ACHN (cell line): ENCODE measurements around the gene AP1AR.
"Not testable (repeated sequence)": the region's sequence is repeated elsewhere in the genome, so short reads cannot be mapped to it uniquely, and the experiment has no call there.

Experiments used
- DNase-seq: peaks from one replicate; pipeline ENCODE4 v3.0.0-alpha.2; 2015
- in situ Hi-C: cut with HindIII; loops from 2 replicates; pipeline ENCODE4 v1.10.0; 2017; ENCODE audit warnings: low sequenced_read_pairs, low pct_ligation_motif_present, low pct_unique_long_range_greater_than_20kb

Gene AP1AR

DNA sequence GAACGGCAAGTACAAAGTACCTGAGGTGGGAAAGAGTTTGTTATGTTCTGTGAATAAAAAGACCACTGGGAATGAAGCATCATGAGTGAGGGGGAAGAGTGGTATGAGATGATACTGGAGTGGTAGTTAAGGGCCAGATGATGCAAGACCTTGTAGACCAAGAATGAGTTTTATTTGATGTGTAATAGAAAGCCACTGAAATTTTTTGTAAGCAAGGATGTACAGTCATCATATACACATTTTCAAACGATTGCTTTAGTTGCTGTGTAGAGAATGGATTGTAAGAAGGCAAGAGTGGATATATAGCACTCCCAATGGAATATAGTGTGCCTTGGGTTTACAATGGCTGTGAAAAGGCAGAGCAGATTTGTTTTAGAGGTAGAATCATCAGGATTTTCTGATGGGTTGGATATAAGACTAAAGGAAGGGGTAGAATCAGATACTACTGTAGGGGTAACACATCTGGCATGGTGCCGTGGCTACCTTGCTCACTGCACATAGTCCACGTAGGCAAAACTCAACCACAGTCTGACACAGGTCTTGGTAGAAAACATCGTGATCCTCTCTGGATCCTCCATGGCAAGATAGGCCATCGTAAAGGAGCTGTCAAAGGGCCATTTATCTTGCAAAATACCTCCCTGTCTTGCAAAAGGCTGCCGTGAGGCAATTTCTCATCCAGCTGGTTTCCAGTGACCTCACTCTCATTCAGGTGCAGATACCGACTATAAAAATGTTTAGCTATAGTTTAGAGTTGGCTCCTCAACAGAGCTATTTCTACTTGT lies 39.2 kb downstream of the AP1AR start:
- DNase-seq: no peak
- in situ Hi-C loops: no loop called here

DNA sequence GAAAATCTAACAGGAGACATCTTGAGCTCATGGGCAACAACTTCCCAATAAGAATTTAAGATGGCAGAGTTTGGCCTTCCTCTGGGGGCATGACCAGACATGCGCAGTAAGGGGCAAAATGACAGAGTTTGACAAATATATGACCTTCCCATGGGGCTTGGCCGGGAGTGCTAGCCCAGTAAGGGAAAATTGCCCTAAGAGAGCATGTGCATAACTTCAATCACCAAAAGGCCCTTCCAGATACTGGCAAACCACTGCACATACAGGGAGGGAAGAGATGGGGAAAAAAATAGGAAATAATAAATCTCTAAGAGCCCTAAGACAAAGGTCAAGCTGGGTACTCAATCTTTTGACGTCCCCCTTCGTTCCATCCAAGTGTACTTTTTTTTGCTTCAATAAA lies 40.7 kb downstream of the AP1AR start:
- in situ Hi-C loops: no loop called here
- no peak for DNase-seq

DNA sequence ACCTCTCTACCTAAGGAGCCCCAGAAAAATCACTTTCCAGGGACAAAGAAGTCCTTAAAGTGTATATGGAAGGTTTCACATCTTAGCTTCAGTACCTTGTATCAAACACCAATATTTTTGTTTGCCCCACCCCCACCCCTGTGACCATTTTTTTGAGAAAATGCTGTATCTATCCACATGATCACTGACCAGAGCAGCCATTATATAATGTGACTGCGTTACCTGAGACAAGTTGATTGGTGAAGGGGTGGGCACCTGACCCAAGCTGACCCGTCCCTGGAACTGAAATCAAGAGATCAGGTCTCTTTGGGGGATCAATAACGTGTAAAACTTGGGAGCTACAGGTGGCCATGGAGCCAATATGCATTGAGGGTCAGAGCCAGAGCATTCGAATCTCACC lies 43.4 kb downstream of the AP1AR start:
- in situ Hi-C loops: no loop called here
- DNase-seq: no peak

DNA sequence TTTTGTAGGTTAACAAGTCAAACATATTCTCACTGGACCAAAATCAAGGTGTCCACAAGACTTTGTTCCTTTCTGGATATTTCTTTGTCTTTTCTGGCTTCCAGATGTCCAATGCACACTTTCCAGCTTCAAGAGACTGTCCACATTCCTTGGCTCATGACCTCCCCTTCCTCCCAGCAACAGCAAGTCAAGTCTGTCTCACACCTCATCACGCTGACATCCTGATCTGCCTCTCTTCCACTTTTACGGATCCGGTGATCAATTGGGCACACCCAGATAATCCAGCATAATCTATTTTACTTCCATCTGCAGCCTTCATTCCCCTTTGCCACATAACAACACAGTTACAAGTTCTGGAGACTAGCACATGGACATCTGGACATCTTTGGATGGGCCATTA lies 44.5 kb downstream of the AP1AR start:
- in situ Hi-C loops: no loop called here

DNA sequence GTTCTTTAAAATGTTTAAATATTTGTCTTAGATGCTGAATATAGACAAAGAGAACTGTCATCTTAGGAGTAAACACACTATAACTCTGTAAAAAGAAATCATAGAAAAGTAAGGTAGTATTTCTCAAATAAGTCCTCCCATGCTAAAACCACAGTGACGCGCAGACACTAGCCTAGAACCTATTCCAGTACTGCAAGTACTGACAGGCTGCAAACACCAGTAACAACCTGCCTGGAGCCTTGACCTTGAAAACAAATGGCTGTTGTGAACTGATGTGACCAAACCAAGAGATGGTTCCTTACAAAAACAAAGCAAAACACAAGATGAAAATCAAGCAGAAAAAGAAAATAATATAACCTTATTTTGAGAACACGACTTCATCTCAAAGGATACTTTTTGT lies 45.6 kb downstream of the AP1AR start:
- no peak for DNase-seq
- in situ Hi-C loops: no loop called here

More for the DNA sequence above, 44.5 kb downstream of the AP1AR start:
- no peak for DNase-seq

DNA sequence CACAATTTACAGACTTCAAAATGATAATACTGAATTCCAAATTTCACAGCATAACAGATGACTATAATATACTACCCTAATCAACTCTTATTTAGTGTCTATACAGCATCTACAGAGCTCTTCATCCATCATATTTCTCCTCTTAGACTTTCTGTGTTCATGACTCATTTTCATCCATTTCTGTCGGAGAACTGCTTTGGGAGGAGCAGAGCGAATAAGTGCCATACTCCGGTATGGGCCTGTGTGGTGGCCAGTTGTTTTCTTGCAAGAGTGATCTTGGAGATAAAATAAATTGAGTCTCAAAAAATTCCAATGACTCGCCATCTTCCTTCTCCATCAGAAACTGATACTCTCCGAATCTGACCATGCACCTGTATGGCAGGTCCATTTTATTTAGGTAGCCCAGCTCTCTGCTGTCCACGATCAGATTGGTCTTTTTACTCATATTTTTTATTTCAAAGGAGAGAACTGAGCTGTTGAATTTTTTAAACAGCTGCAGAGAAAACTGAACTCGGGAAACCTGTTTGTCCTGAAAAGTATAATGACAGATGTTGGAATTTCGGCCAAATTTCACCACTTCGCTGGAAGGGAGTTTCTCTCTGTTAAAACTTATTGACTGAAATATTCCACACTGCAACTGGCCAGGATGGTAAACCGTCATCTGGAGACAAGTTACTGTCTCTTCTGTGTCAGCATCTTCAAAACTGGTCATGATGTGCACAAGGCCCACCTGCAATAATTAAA lies 46.3 kb downstream of the AP1AR start:
- in situ Hi-C loops: no loop called here
- DNase-seq: no peak

DNA sequence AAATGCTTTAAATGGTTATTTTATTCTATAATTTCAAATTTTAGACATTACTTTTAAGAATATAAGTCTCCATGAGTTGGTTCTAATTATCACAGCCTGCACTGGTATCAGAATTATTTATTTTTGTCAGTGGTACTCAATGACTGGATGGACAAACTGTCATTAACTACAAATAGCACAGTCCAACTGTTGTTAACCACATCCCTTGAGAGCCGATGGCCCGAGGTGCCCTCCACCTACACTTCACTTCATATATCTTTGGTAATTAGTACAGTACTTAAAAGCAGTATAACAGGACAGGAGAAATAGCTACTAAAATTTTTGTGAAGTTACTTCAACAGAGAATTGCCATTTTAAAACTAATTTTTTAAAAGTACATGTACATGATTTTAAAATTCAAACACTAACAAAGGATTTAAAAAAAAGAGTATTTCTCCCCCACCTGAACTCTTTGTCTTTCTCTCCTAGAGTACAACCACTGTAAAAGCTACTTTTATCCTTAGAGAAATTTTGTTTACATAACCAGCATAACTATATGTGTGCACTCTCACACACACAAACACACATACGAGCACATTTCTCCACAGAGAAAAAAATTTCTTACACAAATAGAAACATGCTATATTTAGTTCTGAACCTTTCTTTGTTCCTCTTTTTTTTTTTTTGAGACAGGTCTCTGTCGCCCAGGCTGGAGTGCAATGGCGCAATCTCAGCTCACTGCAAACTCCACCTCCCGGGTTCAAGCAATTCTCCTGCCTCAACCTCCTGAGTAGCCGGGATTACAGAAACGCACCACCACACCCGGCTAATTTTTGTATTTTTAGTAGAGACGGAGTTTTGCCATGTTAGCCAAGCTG lies 47.7 kb downstream of the AP1AR start:
- in situ Hi-C loops: no loop called here
- no peak for DNase-seq

DNA sequence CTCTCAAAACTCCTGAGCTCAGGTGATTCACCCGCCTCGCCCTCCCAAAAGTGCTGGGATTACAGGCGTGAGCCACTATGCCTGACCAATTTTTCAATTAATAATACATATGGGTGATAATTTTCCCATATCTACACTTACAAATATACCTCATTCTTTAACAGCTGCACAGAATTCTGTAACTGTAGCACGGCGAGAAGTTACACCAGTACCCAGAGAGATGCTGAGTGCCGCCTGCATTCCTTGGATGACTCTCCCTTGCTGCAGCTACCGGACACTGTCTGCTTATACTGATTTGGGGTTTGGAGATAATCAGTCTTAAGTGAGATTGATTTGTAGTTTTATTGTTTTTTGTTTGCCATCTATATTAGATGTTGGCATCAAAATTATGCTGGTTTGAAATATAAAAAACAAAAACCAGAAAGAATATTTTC lies 48.3 kb downstream of the AP1AR start:
- DNase-seq: no peak
- in situ Hi-C loops: no loop called here

DNA sequence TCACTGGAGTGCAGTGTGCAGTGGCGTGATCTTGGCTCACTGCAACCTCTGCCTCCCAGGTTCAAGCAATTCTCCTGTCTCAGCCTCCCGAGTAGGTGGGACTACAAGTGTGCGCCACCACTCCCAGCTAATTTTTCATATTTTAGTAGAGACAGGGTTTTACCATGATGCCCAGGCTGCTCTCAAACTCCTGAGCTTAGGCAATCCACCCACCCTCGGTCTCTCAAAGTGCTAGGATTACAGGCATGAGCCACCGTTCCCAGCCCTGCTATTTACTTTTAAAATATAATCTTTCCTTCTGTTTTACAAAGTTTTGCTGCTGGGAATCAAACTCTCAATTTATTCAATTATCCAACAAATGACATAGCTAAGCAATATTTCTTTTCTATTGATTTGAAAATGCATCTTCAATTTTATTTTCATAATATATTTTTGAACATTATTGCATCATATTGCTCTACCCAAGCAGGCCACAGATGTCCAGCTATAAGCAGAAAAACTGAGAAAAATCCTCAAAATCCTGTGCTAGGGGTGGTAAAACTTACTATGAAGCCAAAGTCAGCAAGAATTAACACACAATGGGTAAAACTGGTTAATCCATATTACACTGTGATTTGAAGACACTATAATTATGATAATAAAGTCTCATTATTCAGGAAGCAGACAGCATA lies 48.9 kb downstream of the AP1AR start:
- DNase-seq: no peak
- in situ Hi-C loops: no loop called here

DNA sequence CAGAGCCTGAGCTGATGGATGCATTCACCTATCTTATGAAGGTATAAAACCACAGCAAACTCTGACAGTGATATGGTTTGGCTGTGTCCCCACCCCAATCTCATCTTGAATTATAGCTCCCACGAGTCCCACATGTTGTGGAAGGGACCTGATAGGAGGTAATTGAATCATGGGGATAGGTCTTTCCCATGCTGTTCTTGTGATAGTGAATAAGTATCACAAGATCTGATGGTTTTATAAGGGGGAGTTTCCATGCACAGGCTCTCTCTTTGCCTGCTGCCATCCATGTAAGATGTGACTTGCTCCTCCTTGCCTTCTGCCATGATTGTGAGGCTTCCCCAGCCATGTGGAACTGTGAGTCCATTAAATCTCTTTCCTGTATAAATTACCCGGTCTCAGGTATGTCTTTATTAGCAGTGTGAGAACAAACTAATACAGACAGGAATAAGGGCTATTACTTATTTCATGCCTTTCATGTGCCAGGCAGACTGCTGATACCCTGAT lies 50.4 kb downstream of the AP1AR start:
- in situ Hi-C loops, DNase-seq: not testable (repeated sequence)

DNA sequence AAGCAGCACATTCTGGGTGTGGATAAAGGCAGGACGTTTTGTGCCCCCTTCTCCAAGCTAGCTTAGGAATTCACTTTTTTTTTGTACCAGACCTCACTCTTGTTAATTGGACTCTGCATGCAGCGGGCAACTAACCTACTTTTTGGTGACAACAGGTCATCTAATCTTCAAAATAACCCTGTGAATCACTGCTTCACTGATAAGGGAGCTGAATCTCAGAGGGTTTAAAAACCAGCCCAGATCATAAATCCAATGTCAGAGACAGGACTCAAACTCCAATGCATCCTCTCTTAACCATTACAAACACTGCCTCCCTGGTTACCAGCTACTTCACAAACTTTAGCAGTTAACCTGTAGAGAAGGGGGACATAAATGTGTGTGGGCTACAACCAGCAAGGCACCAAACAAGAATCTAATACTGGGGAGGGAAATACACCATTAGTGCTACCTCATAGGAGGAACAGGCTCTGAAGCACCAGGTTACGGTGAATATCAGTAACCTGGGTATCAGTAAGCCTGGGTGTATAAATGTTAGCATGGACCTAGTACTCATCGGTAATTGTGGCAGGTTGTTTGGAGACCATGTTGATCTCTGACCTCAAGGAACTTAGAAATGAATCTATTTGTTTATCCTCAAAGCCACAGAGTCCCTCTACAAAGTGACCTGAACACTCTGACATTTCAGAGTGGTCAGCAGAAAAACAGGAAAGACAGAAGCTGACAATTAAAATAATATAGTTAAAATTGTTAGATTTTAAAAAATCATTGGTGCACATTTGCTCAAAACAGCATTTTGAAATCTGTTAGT lies 51.5 kb downstream of the AP1AR start:
- in situ Hi-C loops: no loop called here
- DNase-seq: no peak

DNA sequence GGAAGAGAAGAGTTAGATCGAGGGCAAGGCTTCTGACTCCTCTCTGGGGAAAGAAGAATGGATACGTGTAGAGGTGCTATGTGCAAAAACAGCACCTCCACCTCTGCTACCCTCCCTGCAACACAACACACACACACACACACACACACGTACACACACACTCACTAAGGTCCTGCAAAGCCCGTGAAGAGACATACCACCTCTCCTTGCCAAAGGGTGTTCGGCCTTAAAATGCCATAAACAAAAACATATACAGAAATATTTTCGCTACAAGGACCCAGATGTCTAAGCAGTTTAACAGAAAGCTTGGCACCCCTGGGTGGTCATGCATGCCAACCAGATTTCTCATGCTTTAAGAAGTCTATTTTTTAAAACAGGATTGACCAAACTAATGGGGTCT lies 52.6 kb downstream of the AP1AR start:
- DNase-seq: peak; percentile 4
- in situ Hi-C loops: no loop called here

DNA sequence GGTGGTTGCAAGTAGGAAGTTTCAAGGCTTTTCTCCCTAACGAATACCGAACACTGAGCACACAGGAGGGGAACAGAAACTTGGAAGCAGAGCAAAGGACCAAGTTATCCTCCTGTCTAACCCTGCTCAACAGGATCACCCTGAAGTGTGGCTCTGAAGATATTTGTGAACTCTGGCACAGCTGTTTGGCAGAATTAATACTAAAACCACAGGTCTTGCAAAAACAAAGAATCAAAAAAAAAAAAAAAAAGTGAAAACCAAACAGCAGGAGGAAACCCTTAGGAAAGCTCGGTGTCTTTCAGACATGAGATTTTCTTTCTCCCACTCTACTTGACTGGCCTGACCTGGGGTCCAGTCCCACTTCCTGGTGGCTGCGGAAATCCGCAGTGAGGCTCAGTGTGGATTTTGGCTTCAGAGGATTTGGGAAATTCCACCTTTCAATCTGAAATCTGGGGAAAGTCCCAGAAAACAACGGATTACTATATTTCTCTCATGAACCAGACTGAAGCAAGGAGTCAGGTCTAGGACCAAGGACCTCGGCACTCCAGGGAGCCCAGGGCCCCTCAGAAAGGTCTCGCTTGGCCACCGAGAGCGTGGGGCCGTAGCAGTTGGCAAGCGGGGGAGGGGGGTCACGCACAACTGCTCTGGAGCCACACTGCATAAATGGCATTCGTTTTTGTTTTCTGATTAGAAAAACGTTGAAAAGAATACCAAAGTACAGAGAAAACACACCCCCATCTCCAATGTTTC lies 53.2 kb downstream of the AP1AR start:
- in situ Hi-C loops: no loop called here
- peak; percentile 18 for DNase-seq

DNA sequence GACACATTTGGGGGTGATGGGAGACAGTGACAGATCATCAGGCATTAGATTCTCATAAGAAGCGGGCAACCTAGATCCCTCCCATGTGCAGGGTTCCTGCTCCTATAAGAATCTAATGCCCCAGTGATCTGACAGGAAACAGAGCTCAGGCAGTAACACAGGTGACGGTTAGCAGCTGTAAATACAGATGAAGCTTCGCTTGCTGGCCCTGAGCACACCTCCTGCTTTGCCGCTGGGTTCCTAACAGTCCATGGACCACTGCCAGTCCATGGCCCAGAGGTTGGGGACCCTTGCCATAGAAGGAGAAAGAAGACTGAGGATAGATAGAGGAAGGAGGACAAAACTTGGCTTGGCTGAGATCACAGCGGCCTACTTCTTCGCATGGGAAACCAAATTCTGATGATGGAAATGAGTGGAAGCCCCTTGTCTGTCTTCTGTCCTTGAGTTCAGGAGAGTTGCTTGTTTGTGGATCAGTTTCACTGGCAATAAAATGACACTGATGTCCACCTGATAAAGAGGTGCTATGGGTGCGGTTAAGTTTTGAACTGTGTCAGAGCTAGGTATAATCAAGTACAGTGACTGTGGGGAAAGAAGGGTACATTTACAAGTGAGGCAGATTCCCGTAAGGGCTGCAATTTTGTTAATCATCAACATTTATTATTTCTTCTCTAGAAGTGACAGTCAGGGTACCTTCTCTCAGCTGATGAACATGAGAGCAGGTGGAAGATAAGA lies 55.8 kb downstream of the AP1AR start:
- DNase-seq: no peak
- in situ Hi-C loops: no loop called here

DNA sequence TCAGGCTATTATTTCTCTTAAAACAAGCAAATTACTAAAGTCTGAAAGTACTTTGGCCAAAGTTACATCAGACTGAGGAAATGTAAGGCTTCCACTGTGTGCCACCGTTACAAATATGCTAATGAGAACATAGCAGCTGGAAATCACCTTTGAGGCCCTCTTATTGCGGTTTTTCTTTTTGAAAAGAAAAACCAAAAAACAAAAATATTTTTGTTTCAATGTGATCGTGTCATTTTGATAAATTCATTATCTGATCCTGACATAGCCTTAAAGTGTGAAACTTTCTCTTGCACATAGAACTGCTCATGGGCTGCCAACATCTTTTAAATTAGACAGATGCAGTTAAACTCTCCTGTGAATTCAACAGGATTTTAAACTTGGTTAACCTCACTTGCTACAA lies 56.9 kb downstream of the AP1AR start:
- DNase-seq: no peak
- in situ Hi-C loops: no loop called here

DNA sequence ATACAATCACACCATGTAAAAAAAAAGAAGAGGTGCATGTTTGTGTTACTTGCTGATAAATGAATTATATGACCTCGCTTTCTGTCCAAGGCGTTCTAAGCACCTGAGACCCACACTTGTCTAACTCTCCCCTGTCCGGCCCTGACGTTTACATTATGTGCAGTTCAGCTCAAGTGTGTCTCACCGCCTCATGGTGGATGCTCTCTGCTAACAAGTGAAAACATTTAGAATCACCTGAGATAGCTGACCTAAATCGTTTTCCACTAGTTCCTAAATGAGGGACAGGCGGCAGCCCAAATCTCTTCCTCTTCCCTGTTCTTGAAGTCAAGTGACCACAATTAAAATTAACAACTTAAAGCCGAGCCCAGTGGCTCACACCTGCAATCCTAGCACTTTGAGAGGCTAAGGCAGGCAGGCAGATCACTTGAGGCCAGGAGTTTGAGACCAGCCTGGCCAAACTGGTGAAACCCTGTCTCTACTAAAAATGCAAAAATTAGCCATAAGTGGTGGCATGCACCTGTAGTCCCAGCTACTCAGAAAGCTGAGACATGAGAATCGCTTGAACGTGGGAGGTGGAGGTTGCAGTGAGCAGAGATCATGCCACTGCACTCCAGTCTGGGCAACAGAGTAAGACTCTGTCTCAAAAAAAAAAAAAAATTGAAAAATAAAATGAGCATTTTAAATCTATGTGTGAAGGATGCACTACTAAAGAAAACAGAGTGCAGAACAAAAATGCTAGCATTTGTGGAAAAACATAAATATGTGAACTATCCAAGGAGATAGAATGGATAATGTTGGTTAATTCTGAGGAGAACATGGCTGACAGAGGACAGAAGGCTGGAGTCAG lies 58.0 kb downstream of the AP1AR start:
- DNase-seq: no peak
- in situ Hi-C loops: no loop called here
